Hematopoietic multipotent progenitor cell (in vitro differentiated cells): ENCODE results near the gene RPL41. TPM values are rescaled to one million over a fixed set of nuclear protein-coding genes. Genes with fewer than 3 reads are reported as not detected.
"Not testable (repeated sequence)": the region's sequence is repeated elsewhere in the genome, so short reads cannot be mapped to it uniquely, and the experiment has no call there.

Experiments
- DNase-seq, 3 donors: peaks; one replicate each; pipeline ENCODE4 v3.0.0-alpha.2; 2011 to 2015; ENCODE audit warnings: low read depth in 2 of 3, low spot score in 2 of 3
- total RNA-seq: library from RNA; depleted of rRNA; stranded (reverse); fragments of >200 nt; gene quantifications from one replicate; pipeline ENCODE4 v1.2.3, GENCODE V29; 2012

The RPL41 gene
- total RNA-seq, result 3,883 TPM

GRCh38 chr12:56116267-56117081 lies at the start of gene RPL41:
RPL41 (plus strand) TSS chr12:56116633.
- DNase-seq, result peak; percentile 91 to 97 (median 94)

- no peak for DNase-seq
Measured at GRCh38 chr12:56071648-56072047, 44.8 kb upstream of the RPL41 start.

- DNase-seq, result no peak
Measured at GRCh38 chr12:56074396-56074795, 42.0 kb upstream of the RPL41 start.

- DNase-seq, result not testable (repeated sequence)
Measured at GRCh38 chr12:56077966-56078365, 38.5 kb upstream of the RPL41 start.

- no peak for DNase-seq
Measured at GRCh38 chr12:56078427-56078826, 38.0 kb upstream of the RPL41 start.

GRCh38 chr12:56078931-56079722 lies 37.3 kb upstream of the RPL41 start:
- peak in 2 of 3 donors; percentile 43 to 49 for DNase-seq

GRCh38 chr12:56079723-56080555 lies 36.5 kb upstream of the RPL41 start, which contains the start of gene ERBB3:
ERBB3 (plus strand) TSS chr12:56080165; CDS start chr12:56080301, 136 bp downstream.
- peak in 2 of 3 donors; percentile 62 to 81 for DNase-seq

- DNase-seq, result no peak
Measured at GRCh38 chr12:56080556-56081138, 35.8 kb upstream of the RPL41 start.

GRCh38 chr12:56081393-56082347 lies 34.8 kb upstream of the RPL41 start:
- no peak for DNase-seq

GRCh38 chr12:56082382-56082781 lies 34.1 kb upstream of the RPL41 start:
- DNase-seq, result no peak

- DNase-seq, result no peak
Measured at GRCh38 chr12:56082967-56083366, 33.5 kb upstream of the RPL41 start.

- peak in 1 of 3 donors; percentile 36 for DNase-seq
Measured at GRCh38 chr12:56084958-56085543, 31.4 kb upstream of the RPL41 start.

- DNase-seq, result no peak
Measured at GRCh38 chr12:56086096-56086495, 30.3 kb upstream of the RPL41 start.

- DNase-seq, result no peak
Measured at GRCh38 chr12:56086608-56087007, 29.8 kb upstream of the RPL41 start.

GRCh38 chr12:56087220-56087619 lies 29.2 kb upstream of the RPL41 start:
- no peak for DNase-seq

GRCh38 chr12:56097738-56098137 lies 18.7 kb upstream of the RPL41 start:
- DNase-seq, result no peak

GRCh38 chr12:56098592-56098991 lies 17.8 kb upstream of the RPL41 start:
- no peak for DNase-seq

GRCh38 chr12:56099787-56100186 lies 16.6 kb upstream of the RPL41 start:
- no peak for DNase-seq

- DNase-seq, result no peak
Measured at GRCh38 chr12:56101045-56101444, 15.4 kb upstream of the RPL41 start.
